CD4-positive, alpha-beta T cell treated with Interleukin-4 for 1 hour (primary cell): ENCODE data around the gene IFITM1.
A peak's percentile ranks its signal among the peaks of the same experiment; 100 is the strongest.
"Not testable (repeated sequence)": the region's sequence is repeated elsewhere in the genome, so short reads cannot be mapped to it uniquely, and the experiment has no call there.

Experiments used
- DNase-seq, 2 donors: peaks; one replicate each; pipeline ENCODE4 v3.0.0-alpha.2; 2020 to 2022

IFITM1 gene

DNA sequence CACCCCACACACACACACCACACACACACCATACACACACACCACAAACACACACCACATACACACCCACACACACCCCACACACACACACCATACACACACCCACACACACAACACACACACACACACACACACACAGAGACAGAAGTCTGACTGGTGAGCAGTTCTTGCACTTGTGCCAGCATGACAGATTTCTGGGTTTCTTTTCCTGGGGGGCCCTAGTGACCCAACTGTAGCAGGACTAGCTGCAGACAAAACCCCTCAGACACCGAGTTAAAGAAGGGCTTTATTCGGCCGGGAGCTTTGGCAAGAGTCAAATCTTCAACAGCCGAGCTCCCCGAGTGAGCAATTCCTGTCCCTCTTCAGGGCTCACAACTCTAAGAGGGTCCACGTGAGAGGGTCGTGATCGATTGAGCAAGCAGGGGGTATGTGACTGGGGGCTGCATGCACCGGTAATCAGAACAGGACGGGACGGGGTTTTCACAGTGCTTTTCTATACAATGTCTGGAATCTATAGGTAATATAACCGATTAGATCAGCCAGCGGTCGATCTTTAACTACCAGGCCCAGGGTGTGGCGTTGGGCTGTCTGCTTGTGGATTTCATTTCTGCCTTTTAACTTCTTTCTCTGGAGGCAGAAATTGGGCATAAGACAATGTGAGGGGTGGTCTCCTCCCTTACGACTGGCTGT is 36.3 kb downstream of the IFITM1 start:
- DNase-seq = not testable (repeated sequence)

GRCh38 chr11:350723-351255 is 36.9 kb downstream of the IFITM1 start:
- DNase-seq = peak in 1 of 2 donors; percentile 37

DNA sequence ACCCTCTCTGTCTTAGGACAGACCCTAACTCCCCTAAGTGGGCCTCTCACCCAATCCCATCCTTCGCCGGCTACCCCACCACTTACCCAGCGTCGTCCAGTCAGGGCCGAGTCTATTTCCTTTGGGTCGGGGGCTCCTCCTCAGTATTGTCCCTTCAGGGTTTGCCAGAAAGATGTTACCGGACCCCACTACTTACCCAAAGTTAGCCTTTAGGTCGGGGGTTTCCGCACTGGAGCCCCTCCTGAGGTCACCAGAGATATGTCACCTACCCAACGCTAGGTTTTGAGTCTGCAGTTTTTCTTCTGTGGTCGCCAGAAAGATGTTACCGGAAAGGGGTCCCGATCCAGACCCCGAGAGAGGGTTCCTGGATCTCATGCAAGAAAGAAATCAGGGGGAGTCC is 37.6 kb downstream of the IFITM1 start:
- DNase-seq = no peak

DNA sequence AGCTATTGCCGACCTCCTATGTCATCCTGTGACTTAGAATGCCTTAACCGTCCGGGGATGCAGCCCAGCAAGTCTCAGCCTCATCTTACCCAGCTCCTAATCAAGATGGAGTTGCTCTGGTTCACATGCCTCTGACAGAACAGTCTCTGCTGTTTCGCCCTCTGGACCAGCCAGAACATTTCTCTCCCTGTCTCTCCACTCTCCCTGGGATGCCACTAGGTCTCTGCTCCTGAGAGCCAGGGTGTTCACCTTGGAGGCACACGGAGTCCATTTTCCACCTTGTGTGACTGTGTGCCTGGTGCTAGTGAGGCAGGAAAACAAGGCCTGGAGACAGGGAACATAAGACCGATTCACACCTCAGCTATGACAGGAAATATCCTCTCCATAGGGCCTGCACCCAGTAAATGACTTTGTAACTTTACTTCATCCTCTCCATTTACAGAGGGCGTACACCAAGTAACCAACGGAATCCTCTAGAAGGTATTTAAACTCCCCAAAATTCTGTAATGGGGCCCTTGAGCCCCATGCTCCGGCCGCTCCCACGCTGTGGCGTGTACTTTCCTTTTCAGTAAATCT is 38.7 kb downstream of the IFITM1 start:
- no peak for DNase-seq

GRCh38 chr11:353179-353873 is 39.5 kb downstream of the IFITM1 start:
- DNase-seq = no peak

GRCh38 chr11:355581-356458 is 42.0 kb downstream of the IFITM1 start:
- DNase-seq = peak; percentile 87

DNA sequence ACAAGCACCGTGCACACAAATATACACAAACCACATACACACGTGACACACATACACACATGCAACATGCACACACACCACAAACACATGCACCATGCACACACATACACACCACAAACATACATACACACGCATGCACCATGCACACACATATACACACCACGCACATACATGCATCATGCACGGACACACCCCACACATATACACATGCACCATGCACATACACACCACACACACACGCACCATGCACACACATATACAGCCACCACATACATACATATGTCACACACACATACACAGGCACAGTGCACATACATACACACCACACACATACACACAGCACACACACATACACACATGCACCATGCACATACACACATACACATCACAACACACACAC is 42.8 kb downstream of the IFITM1 start:
- DNase-seq = no peak

DNA sequence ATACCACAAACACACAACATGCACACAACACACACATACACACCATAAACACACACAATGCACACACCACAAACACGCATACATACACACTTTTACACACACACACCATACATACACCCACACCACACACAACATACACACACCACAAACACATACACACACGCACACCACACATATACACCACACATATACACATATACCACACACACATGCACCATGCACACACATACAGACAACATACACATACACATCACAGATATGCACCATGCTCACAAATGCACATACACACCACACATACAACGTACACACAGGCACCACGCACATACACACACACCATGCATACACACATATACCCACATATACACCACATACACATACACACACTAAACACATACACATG is 43.7 kb downstream of the IFITM1 start:
- DNase-seq = no peak

DNA sequence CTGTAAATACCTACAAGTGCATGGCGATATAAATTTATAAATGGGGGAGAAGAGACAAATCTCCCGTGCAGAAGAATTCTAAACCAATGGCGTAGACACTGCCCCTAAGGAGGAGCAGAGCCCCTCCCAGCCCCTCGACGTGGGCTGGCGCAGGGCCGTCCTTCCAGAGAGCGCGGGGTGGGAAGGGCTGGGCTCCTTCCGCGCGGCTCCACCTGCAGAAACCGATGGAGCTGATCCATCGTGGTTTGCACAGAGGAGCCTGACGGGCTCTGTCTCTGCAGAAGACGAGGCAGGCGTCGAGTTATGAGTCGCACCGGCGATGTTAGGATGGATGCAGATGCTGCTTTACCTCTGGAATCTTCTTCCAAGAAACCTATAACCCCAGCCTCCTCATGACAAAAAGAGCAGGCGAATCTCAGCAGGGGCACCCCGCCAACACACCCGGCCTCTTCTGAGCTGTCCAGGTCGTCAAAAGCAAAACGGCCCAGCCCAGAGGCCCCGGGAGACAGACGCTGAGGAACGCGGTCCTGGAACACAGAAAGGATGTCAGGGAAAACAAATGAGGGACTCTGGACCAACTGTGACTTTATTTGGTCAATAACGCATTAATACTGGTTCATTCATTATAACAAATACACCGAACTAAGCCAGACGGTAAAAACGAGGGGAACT is 44.4 kb downstream of the IFITM1 start:
- DNase-seq = no peak

DNA sequence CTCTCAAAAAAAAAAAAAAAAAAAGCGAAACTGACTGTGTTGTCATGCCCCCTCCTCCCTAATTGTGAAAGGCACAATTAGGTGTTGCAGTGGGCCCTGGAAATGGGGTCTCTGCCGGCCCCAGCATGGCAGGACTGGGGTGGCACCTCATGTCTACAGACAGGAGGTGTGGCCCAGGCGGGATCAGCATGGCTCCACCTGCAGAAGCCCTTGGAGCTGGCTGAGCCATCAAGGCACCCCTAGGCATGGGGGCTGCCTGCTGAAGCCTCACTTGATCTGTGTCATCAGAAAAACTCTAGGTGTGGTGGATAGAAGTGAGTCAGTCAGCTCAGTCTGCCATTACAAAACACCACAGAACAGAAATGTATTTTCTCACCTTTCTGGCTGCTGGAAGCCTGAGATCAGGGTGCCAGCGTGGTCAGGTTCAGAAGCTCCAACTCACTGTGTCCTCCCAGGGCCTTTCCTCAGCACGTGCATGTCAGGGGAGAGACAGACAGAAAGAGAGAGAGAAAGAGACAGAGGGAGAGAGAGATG is 45.4 kb downstream of the IFITM1 start:
- DNase-seq = peak; percentile 18 to 45

DNA sequence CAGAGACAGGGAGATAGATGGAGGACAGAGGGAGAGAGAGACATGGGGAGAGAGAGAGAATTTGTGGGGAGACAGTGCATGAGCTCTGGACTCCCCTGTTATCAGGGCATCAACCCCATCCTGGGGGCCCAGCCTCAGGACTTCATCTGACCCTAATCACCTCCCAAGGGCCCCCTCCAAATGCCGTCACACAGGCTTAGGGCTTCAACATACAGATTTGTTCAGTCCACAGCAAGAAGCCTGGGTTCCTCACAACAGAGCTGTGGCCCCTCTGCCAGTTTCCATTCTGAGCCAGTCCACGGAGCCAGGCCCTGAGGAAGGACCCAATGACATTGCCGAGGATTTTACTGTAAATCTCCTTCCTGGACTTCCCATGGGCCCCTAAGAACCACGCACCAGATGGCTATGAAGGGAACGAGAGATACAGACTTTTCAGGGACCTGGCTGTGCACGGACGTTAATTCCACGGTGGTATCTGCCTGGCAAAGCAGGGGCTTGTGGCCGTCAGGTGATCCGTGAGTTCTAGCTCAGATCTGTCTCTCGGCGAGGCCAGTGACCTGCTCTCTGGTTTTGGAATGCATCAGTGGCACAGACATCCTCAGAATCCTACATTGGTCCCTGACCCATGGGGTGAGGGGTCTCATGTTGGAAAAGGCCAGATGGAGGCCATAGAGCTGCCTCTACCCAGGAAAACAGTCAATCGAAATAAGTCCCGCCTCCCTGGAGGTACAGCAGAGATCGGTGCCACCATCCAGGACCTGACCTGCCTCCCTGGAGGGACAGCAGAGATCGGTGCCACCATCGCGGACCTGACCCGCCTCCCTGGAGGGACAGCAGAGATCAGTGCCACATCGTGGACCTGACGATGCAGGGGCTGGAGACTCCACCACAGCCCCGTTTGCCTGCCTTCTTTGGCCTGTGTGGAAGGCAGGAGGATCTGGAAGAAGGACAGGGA is 46.8 kb downstream of the IFITM1 start:
- no peak for DNase-seq

- DNase-seq = no peak
Observed at GRCh38 chr11:362642-363442, 49.0 kb downstream of the IFITM1 start.

GRCh38 chr11:363443-363805 is 49.6 kb downstream of the IFITM1 start:
- DNase-seq = not testable (repeated sequence)

- peak; percentile 74 to 82 for DNase-seq
Observed at GRCh38 chr11:363948-364761, 50.3 kb downstream of the IFITM1 start.
